ENCODE results near the gene SLC35B2. TPM values are rescaled to one million over a fixed set of nuclear protein-coding genes. Genes with fewer than 3 reads are reported as not detected.

Gene SLC35B2
- total RNA-seq, 1 experiment from 2014 or later: 189 TPM

DNA sequence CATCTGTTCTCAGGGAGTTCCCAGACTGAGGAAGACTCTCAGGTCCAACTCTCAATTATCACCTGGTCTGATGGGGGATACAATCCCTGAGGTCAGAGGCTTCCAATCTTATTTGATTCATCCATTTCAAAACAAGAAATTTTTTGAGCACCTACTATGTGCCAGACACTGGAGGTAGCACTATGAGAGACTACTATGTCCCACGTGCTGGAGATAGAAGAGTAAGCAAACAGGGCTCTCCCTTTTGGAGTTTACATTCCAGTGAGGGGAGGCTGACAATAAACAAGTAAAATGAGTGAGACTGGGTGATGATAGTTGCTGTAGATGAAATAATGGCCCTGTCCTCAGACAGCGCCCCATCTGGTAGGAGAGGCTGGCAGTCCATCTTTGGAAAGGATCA is 29.4 kb upstream of the SLC35B2 start:
- DNase-seq (ENCODE audit: low spot score): no peak

DNA sequence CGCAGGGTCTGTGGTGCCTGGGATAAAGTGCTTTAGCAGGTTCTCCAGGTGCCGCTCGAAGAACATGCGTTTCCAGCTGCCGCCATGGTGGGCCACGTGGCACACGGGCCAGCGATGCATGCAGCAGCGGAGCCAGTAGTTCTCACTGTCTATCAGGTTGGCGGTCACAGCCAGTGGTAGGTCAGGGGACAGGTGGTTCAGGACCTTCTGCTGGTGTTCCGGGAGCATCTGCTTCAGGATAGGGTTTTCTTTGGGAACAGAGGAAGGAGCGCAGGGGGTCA is 28.9 kb upstream of the SLC35B2 start:
- DNase-seq (ENCODE audit: low spot score): no peak

DNA sequence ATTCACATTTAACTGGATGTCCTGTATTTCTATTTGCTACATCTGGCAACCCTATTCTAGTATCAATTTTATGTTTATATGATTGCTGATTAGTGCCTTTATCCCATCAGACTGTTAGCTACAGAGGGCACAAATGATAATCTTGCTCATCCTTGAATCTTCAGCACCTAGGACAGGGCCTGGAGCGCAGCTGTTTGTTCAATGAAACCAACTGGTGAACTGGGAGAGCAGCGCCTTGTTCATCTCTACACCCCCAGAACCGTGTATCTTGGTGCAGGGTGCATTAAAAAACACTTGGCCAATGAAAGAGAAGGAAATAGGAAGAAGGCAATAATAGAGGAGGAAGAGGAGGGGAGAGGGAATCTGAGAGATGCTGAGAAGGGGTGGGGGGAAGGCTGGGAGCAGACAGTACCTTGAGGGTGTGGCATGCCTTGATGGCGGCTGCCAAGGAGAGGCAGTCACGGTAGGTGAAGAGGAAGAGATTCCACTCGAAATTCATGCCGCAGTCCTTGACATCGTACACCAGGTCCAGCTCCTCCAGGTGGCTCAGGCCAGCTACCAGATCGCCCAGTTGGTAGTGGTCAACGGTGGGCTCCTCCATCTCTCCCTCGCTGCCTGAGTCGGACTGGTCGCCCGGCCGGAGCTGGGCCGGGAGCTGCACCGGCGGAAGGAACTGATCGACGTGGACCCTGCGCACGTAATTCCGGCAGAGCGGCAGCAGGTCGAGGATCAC is 28.4 kb upstream of the SLC35B2 start:
- DNase-seq (ENCODE audit: low spot score): no peak

DNA sequence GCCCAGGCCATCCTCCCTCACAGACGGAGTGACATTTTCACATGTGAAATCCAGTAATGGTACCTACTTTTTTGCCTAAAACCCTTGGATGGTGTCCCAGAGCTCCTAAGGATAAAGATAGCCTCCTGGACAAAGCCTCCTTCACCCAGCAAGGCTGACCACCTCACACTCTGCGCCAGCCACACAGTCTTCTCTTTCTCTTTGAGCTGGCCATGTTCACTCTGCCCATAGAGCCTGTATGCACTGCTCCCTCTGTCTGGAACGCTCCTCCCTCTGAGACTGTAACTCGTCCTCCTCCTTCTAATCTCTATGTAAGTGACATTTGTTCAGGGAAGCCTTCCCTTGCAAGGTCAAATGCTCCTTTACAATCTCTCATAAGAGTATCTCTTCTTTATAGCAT is 27.5 kb upstream of the SLC35B2 start:
- DNase-seq (ENCODE audit: low spot score): no peak

DNA sequence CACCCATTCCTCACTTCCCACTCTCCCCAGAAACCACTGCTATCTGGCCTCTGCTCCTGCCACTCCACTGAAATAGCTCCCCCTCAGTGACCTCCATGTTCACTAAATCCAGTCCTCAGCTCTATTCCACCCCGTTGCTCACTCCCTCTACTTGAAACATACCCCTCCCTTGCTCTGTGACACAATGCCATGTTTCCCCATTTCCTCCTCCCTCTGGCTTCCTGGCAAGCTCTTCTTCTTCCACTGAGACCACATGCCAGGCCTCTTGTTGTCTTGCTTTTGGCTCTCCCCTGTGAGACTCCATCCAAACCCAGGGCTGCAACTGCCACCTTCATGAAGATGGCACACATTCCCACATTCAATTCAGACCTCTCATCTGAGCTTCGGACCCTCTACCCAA is 26.8 kb upstream of the SLC35B2 start:
- no peak for DNase-seq (ENCODE audit: low spot score)

DNA sequence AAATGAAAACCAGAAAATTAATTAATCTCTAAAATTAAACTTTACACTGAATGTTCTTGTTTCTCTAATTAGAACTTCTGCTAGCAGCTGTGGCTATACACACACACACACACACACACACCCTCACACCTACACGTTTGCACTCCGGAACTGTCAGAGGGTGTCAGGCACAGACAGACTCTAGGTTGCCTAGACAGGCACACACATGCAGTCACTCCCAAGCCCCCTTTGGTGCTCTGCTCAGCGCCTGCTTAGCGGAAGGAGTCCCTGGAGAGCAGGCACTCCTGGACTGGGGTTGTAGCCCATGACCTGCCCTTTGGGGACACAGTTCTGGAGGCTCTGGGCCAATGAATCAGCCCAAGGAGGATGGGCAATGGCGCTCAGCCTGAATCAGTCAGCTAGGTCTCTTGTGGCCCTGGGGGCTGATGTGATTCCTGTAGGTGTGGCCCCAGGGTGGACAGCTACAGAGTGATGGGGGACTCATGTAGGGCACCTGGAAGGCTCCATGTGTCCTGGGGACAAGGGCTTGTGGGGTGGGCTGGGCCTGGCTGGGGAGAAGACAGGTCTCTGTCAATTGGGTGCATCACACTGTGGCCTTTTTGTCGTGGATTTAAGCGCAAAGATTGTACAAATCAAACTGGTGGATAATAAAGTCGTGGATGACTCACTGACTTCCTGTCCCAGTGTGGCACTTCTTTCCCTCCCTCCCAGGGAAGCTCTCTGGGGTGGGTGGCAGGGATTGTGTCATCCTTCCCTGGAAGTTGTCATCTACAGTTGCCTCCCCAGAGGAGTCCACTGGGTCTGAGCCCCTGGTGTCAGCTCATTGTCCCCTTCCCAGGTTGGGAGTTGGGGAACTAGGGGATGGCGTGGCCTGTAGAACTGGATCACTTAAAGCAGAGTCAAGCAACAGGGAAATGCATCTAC is 21.7 kb upstream of the SLC35B2 start:
- DNase-seq (ENCODE audit: low spot score): no peak

DNA sequence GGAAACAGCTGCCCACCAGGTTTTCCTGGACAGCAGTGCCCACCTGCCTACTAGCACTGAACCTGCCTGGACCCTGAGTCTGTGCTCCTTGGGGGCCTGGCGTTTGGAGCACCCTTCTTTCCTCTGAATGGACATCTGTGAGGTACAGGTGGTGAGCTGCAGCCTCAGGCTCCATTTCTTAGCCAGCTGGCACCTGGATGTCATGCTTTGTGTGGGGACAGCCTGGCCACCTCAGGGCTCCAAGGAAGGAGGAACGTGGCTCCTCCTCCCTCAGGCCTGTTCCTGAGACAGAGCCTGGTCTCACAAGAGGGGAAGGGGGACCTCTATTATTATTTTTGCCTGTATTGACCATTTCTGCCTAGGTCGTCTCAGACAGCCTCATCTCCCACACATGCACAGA is 21.0 kb upstream of the SLC35B2 start:
- DNase-seq (ENCODE audit: low spot score): no peak

DNA sequence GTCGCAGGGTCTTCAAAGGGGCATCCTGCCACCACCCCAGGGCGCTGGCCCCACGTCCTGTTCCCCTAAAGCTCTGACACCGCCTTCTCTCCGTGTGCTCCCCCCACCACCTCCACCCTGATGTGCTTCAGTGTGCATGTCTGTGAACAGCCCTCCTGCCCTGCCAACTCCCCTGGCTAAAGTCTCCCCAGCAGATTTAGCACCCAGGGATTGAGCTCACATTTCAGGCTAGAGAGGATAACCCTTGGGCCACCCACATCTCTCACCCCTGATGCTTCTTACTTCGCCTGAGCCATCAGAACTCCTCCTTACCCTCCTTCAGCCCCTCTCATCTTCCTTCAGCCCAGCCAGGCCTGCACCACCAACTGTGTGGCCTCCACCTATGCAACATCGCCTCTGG is 20.4 kb upstream of the SLC35B2 start:
- DNase-seq (ENCODE audit: low spot score): no peak

DNA sequence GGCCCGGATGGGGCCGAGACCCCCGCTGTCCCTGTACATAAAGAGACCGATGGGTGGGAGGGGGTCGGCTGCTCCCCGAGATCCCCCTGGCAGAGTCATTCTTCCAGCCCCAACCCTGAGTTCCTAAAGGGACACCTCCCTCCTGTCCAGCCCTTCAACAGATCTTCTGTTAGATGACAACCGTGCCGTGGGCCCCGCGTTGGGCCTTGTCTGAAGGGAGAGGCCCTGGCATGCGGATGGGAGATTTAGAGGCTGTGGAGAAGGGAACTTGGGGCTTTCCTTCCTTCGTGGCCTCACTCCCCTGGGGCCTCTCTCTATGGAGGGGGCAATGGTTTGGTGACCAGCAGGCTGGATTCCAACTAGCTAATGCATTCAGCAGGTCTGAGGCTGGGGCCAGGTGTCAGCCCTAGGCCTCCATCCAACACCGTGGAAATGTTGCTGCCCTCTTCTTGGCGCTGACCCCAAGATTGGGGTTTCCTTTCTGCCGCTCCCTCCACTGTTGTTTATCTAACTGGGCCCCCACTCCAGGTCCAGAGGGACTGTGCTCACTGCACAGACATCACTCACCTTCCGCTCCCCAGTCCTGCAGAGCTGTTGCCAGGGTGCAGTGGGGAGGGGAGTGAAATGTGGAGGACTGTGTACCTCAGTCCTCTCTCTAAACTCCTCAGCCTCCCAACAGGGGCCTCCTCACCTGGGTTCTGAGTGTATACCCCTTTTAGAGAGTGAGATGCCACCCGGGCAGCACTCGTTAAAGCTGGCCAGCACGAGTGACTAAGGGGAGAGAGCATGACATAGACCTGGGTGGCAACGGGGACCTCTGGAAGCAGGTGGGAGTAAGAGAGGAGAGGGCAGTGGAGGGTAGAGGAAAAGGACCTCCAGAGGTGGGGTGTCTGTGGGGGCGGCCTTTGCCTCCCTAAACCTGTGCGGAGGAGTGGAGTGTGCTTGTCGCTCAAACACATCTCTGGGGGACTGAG is 19.6 kb upstream of the SLC35B2 start:
- DNase-seq (ENCODE audit: low spot score): no peak

DNA sequence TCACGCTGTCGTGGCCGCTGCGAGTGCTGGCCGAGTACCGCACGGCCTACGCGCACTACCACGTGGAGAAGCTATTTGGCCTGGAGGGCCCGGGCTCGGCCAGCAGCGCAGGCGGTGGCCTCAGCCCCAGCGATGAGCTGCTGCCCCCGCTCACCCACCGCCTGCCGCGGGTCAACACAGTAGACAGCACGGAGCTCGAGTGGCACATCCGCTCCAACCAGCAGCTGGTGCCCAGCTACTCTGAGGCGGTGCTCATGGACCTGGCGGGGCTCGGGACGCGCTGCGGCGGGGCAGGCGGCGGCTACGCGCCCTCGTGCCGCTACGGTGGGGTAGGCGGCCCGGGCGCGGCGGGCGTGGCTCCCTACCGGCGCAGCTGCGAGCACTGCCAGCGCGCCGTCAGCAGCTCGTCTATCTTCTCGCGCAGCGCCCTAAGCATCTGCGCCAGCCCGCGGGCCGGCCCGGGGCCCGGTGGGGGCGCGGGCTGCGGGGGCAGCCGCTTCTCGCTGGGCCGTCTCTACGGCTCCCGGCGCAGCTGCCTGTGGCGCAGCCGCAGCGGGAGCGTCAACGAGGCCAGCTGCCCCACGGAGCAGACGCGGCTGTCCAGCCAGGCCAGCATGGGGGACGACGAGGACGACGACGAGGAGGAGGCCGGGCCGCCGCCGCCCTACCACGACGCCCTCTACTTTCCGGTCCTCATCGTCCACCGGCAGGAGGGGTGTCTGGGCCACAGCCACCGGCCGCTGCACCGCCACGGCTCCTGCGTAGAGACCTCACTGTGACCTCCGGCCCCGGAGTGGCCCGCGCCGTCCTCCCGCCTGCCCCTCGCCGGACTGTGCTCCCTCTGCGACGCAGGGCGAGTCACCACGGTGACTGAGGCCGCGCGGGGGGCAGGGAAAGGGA is 18.7 kb upstream of the SLC35B2 start:
- no peak for DNase-seq (ENCODE audit: low spot score)

DNA sequence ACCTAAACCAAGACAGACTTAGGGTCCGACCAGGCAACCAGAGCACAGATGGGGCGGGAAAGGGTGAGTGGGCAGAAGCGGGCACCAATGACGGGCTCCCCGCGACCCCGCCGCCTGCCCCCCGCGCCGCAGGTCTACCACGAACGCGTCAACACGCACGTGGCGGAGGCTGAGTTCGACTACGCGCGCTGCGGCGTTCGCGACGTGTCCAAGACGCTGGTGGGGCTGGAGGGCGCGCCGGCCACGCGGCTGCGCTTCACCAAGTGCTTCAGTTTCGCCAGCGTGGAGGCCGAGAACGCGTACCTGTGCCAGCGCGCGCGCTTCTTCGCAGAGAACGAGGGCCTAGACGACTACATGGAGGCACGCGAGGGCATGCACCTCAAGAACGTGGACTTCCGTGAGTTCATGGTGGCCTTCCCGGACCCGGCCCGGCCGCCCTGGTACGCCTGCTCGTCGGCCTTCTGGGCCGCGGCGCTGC is 18.0 kb upstream of the SLC35B2 start:
- no peak for DNase-seq (ENCODE audit: low spot score)

DNA sequence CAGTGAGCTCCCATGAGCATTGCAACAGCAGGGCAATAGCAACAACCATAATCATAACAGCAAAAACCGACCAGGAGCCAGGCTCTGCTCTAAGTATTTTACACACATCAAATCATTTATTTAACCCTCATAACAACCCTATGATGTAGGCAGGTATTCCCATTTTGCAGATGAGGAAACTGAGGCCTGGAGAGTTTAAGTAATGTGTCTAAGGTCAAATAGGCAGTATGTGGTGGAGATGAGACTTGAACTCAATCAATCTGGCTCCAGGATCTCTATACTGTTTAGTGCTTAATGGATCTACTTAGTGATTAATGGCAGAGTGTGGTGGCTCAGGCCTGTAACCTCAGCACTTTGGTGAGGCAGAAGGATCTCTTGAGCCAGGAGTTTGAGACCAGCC is 16.3 kb upstream of the SLC35B2 start:
- no peak for DNase-seq (ENCODE audit: low spot score)

DNA sequence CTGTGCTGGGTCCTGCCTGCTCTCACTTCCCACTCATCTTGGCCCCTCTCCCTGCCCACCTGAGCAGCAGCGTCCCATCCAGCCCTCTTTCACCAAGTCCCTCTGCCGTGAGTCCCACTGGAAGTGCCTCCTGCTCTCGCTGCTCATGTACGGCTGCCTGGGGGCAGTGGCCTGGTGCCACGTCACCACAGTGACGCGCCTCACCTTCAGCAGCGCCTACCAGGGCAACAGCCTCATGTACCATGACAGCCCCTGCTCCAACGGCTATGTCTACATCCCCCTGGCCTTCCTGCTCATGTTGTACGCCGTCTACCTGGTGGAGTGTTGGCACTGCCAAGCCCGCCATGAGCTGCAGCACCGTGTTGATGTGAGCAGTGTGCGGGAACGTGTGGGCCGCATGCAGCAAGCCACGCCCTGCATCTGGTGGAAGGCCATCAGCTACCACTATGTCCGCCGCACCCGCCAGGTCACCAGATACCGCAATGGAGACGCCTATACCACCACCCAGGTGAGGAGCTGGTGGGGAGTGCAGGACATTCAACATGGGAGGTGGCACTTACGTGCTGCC is 15.8 kb upstream of the SLC35B2 start:
- DNase-seq (ENCODE audit: low spot score): no peak

DNA sequence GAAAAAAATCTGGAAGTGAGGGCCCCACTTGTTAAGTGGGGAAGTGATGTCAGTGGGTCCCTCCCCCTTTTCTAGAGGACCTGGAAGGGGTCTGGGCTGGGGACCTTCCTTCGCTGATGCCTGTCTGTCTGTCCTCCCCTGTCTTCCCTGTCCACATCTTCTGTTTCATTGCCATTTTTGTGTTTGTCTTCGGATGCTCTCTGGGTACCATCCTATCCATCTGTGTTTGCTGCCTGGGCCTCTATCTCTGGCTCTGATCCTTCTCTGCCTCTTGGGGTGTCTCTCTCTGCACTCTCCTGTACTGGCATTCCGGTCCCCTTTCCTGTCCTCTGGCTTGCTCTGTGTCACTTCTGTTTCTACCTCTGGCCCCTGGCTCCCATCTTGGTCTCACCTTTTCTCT is 15.2 kb upstream of the SLC35B2 start:
- no peak for DNase-seq (ENCODE audit: low spot score)

DNA sequence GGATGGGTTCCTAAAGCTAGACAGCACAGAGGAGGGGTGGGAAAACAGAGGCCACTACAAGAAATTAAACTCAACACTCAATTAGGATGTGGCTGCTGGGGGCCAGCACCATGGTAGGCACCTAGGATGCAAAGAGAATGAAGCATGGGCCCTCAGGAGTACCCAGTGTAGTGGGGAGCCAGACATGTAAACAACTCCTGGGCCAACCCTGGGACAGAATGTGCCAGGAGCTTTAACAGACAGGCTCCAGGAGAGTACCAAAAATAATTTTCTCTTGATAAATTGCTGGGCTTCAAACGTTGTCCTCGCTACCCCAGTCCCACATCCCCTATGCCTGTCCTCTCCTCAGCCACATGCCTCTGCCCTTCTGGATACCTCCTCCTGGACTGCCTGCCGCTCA is 14.6 kb upstream of the SLC35B2 start:
- DNase-seq (ENCODE audit: low spot score): no peak

DNA sequence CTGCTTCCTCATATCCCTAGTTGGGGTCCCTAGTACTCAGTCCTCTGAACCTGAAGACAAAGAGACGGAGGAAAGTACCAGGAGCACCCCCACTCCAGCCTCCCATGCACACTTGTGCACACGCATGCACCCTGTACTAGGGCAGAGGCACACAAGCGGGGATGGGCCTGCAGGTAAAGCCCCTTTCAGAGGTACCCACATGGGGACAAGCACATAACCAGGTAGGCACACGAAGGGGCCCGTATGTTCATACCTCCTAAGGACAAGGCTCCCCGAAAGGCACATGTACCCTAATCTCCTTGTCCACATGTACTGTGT is 14.0 kb upstream of the SLC35B2 start:
- DNase-seq (ENCODE audit: low spot score): no peak

DNA sequence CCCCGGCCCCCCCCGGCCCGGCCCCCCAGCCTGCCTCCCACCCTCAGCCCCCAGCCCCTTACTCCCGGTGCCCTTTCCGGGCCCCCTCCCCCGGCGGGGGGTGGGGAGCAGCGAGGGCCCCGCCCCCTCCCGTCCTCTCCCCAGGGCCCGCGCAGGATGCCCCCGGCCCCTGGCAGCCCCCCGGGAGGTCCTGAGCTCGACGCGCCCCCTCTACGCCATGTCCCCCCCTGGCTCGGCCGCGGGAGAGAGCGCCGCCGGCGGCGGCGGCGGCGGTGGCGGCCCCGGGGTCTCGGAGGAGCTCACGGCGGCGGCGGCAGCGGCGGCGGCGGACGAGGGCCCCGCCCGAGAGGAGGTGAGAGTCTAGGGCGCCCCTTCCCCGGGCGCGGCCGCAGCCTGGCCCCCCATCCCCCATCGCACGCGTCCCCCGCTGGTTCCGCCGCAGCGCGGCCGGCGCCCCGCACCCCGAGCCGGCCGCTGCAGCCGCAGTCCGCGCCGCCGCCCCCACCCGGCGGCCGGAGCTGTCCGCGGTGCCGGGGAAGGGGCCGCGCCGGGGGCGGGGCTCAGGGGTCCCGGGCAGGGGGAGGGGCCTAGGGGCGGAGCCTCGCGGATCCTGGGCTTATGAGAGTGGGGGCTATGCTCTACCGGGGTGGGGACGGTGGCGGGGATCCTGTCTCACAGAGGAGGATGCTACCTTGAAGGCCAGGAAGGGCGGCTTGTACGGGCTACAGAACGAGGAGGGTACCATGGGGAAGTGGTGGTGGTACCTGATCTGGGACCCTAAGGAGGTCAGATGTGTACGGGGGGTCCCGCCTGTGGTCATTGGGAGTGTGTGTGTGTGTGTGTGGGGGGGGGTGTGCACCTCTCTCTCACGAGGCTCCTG is 13.4 kb upstream of the SLC35B2 start:
- DNase-seq (ENCODE audit: low spot score): no peak

DNA sequence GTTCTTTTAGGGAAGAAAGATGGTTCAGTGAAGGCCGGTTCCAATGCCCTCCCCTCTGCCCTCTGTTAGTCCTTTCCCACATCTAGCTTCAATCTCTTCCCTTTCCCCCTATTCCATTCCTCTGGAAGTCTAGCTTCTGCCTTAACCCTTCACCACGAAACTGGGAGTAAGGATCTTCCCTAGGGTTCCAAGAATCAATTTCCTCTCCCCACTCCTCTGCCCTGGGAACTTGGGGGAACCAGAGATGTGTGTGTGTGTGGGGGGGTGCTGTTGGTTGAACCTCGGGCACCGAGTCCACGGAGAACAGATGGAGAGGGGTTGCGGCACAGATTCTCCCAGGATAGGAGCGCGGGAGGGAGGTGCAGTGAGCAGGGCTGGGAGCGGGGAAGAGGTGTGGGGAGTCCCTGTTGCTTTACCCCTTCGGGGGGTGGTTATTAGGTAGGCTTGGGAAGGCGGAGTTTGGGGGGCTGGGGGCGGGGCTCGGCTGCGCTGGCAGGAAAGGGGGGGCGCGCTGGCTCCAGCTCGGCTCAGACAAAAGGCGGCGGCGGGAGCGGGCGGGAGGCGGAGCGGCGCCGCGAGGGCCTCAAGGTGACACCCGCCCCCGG is 12.7 kb upstream of the SLC35B2 start, which contains the start of gene TMEM151B:
Gene TMEM151B (plus strand): TSS at position 530 of the 605 bp plus-strand sequence. CDS start 293 bp downstream, outside the sequence.
- no peak for DNase-seq (ENCODE audit: low spot score)
